WTC11 (cell line): Measurements from ENCODE around the gene GSTM4. TPM values are rescaled to one million over a fixed set of nuclear protein-coding genes. Genes with fewer than 3 reads are reported as not detected.

Experiments
- ATAC-seq: fragments of 200-7000 bp; cut with Tn5 transposase; 2 replicates; pipeline ENCODE4 v1.10.0; 2021; ENCODE audit warnings: mild to moderate bottlenecking, moderate library complexity
- CTCF ChIA-PET: fragments of 300-600 bp; sonication (Branson Sonifier 250); formaldehyde crosslinking; loops from one replicate; lab custom pipeline; 2021; ENCODE audit warnings: antibody characterized with exemption; lab: Charles Lee
- POLR2A ChIA-PET: fragments of 350-600 bp; sonication (Branson Sonifier 250); formaldehyde crosslinking; loops from one replicate; lab custom pipeline; 2021; ENCODE audit warnings: antibody characterized with exemption; lab: Charles Lee
- DNase-seq: peaks from one replicate; pipeline ENCODE4 v3.0.0; 2021; ENCODE audit warnings: low spot score
- H3K27ac Mint-ChIP-seq: 2 replicates; pipeline ENCODE4 v1.8.0; 2021; ENCODE audit warnings: mixed read lengths
- H3K27me3 Mint-ChIP-seq: 2 replicates; pipeline ENCODE4 v1.8.0; 2021; ENCODE audit warnings: low read depth, mild to moderate bottlenecking, moderate library complexity, mixed read lengths
- H3K36me3 Mint-ChIP-seq: 2 replicates; pipeline ENCODE4 v1.8.0; 2021; ENCODE audit warnings: mixed read lengths
- H3K4me1 Mint-ChIP-seq: 2 replicates; pipeline ENCODE4 v1.8.0; 2022; ENCODE audit warnings: mixed read lengths
- H3K4me3 Mint-ChIP-seq: 2 replicates; pipeline ENCODE4 v1.8.0; 2021; ENCODE audit warnings: mild to moderate bottlenecking, moderate library complexity, mixed read lengths
- H3K9me3 Mint-ChIP-seq: 2 replicates; pipeline ENCODE4 v1.8.0; 2021; ENCODE audit warnings: mixed read lengths
- ATF2 ChIP-seq: sonication (generic); formaldehyde crosslinking; IDR thresholded peaks from 2 replicates; pipeline ENCODE4 v1.8.1; 2022; ENCODE audit warnings: low read depth, missing genetic modification reagents, borderline replicate concordance
- ATF3 ChIP-seq: sonication (generic); formaldehyde crosslinking; conservative IDR thresholded peaks from 2 replicates; pipeline ENCODE4 v1.8.1; 2022; ENCODE audit warnings: mild to moderate bottlenecking, missing genetic modification reagents
- CTCF ChIP-seq: fragments of 200-600 bp; IDR thresholded peaks from 2 replicates; pipeline ENCODE4 v1.8.0; 2022; ENCODE audit warnings: antibody characterized with exemption
- ERG ChIP-seq: fragments of 250-450 bp; sonication (Bioruptor Pico); IDR thresholded peaks from 2 replicates; pipeline ENCODE4 v1.8.0; 2021; ENCODE audit warnings: mild to moderate bottlenecking
- ESRRA ChIP-seq: sonication (generic); formaldehyde crosslinking; IDR thresholded peaks from 2 replicates; pipeline ENCODE4 v1.8.1; 2022; ENCODE audit warnings: mild to moderate bottlenecking, missing genetic modification reagents, borderline replicate concordance
- FOXK1 ChIP-seq: sonication (generic); formaldehyde crosslinking; IDR thresholded peaks from 2 replicates; pipeline ENCODE4 v1.8.0; 2022; ENCODE audit warnings: mild to moderate bottlenecking, moderate library complexity, missing genetic modification reagents
- IRF1 ChIP-seq: sonication (generic); formaldehyde crosslinking; IDR thresholded peaks from 2 replicates; pipeline ENCODE4 v1.8.0; 2023; ENCODE audit warnings: missing genetic modification reagents
- IRF2 ChIP-seq: sonication (generic); formaldehyde crosslinking; IDR thresholded peaks from 2 replicates; pipeline ENCODE4 v1.8.0; 2022; ENCODE audit warnings: low read depth, missing genetic modification reagents, borderline replicate concordance
- JAZF1 ChIP-seq: fragments of 250-450 bp; sonication (Bioruptor Pico); IDR thresholded peaks from 2 replicates; pipeline ENCODE4 v1.9.0; 2021; ENCODE audit warnings: moderate library complexity, mild to moderate bottlenecking, inconsistent platforms
- NFATC4 ChIP-seq: fragments of 250-450 bp; sonication (Bioruptor Pico); IDR thresholded peaks from 2 replicates; pipeline ENCODE4 v1.9.0; 2021; ENCODE audit warnings: mild to moderate bottlenecking
- NR1H2 ChIP-seq: sonication (generic); formaldehyde crosslinking; IDR thresholded peaks from 2 replicates; pipeline ENCODE4 v1.9.0; 2021; ENCODE audit warnings: mild to moderate bottlenecking, moderate library complexity, missing genetic modification reagents
- OVOL2 ChIP-seq: fragments of 250-450 bp; sonication (Bioruptor Pico); IDR thresholded peaks from 2 replicates; pipeline ENCODE4 v1.9.0; 2021; ENCODE audit warnings: mild to moderate bottlenecking, borderline replicate concordance
- RORB ChIP-seq: fragments of 250-450 bp; sonication (Bioruptor Pico); IDR thresholded peaks from 2 replicates; pipeline ENCODE4 v1.9.0; 2021; ENCODE audit warnings: mild to moderate bottlenecking
- SOX15 ChIP-seq: fragments of 250-450 bp; sonication (Bioruptor Pico); IDR thresholded peaks from 2 replicates; pipeline ENCODE4 v1.9.0; 2021; ENCODE audit warnings: mild to moderate bottlenecking
- TCF7 ChIP-seq: sonication (generic); formaldehyde crosslinking; IDR thresholded peaks from 2 replicates; pipeline ENCODE4 v1.8.0; 2022; ENCODE audit warnings: mild to moderate bottlenecking, low read depth, missing genetic modification reagents, moderate library complexity
- TEAD4 ChIP-seq: sonication (generic); formaldehyde crosslinking; IDR thresholded peaks from 2 replicates; pipeline ENCODE4 v1.8.0; 2022; ENCODE audit warnings: mild to moderate bottlenecking, missing genetic modification reagents
- ZMAT4 ChIP-seq: fragments of 250-450 bp; sonication (Bioruptor Pico); IDR thresholded peaks from 2 replicates; pipeline ENCODE4 v1.9.0; 2021; ENCODE audit warnings: mild to moderate bottlenecking
- ZNF263 ChIP-seq: sonication (generic); formaldehyde crosslinking; IDR thresholded peaks from 2 replicates; pipeline ENCODE4 v1.8.1; 2022; ENCODE audit warnings: low read depth, mild to moderate bottlenecking, moderate library complexity, missing genetic modification reagents
- ZNF671 ChIP-seq: fragments of 250-450 bp; sonication (Bioruptor Pico); IDR thresholded peaks from 2 replicates; pipeline ENCODE4 v1.8.0; 2021; ENCODE audit warnings: mild to moderate bottlenecking
- total RNA-seq: library from RNA; stranded (reverse); gene quantifications from 3 replicates; pipeline ENCODE4 v1.2.3, GENCODE V29; 2021

Gene GSTM4
- total RNA-seq, 1 experiment from 2014 or later = 16.7 TPM

GRCh38 chr1:109622895-109623294 lies 33.0 kb upstream of the GSTM4 start:
- peak overlapping the region; percentile 27; the same call in 1 of the 2 replicates for H3K27ac Mint-ChIP-seq
- no peaks in the 10 kb centered on the region for H3K27me3 Mint-ChIP-seq
- TF ChIP-seq SOX15 (CRISPR knock-in tag) = no peak
- peaks cover 6% of the 10 kb centered on the region for H3K36me3 Mint-ChIP-seq
- POLR2A ChIA-PET = no interaction called here
- no peaks in the 10 kb centered on the region for H3K9me3 Mint-ChIP-seq
- CTCF ChIA-PET = interaction anchor here (1.4 to 4.7 kb wide), 2 partner anchors 17 to 90 kb away, joined by 3 to 31 read pairs; no protein-coding TSS in a partner anchor
- peaks cover 34% of the 10 kb centered on the region for H3K4me1 Mint-ChIP-seq
- no peak for ATAC-seq
- DNase-seq = no peak
- no peak overlapping the region for H3K4me3 Mint-ChIP-seq

- no peak for DNase-seq
- no peak overlapping the region for H3K4me3 Mint-ChIP-seq
- no peak overlapping the region; the same call in 1 of the 2 replicates for H3K27ac Mint-ChIP-seq
- ChIA-PET CTCF (interaction anchor here (0.5 to 4.7 kb wide), 4 partner anchors 16 to 91 kb away, joined by 3 to 31 read pairs (median 4); no protein-coding TSS in a partner anchor), POLR2A (no interaction called here)
- TF ChIP-seq ZMAT4 (CRISPR knock-in tag) = no peak
- no peak for TF ChIP-seq NR1H2 (CRISPR knock-in tag)
- H3K27me3 Mint-ChIP-seq = no peaks in the 10 kb centered on the region
- no peaks in the 10 kb centered on the region for H3K9me3 Mint-ChIP-seq
- H3K4me1 Mint-ChIP-seq = peaks cover 31% of the 10 kb centered on the region
- peaks cover 12% of the 10 kb centered on the region for H3K36me3 Mint-ChIP-seq
- no peak for ATAC-seq
Observed at GRCh38 chr1:109623601-109624161, 32.2 kb upstream of the GSTM4 start.

- ChIA-PET CTCF (interaction anchor here (0.5 to 4.7 kb wide), 3 partner anchors 15 to 49 kb away, joined by 3 to 31 read pairs (median 4); no protein-coding TSS in a partner anchor), POLR2A (no interaction called here)
- Mint-ChIP-seq H3K4me3 (no peak overlapping the region), H3K4me1 (peaks cover 24% of the 10 kb centered on the region), H3K27me3 (no peaks in the 10 kb centered on the region), H3K9me3 (no peaks in the 10 kb centered on the region), H3K27ac (no peak overlapping the region), H3K36me3 (peaks cover 14% of the 10 kb centered on the region)
- no peak for ATAC-seq
- TF ChIP-seq ZMAT4 (CRISPR knock-in tag) (no peak), NFATC4 (CRISPR knock-in tag) (no peak), ATF2 (CRISPR knock-in tag) (no peak), OVOL2 (CRISPR knock-in tag) (no peak), JAZF1 (CRISPR knock-in tag) (no peak)
- DNase-seq = no peak
Observed at GRCh38 chr1:109624201-109625010, 31.5 kb upstream of the GSTM4 start.

GRCh38 chr1:109625176-109625575 lies 30.7 kb upstream of the GSTM4 start:
- Mint-ChIP-seq H3K4me1 (peaks cover 23% of the 10 kb centered on the region), H3K36me3 (peaks cover 20% of the 10 kb centered on the region), H3K27me3 (no peaks in the 10 kb centered on the region), H3K9me3 (no peaks in the 10 kb centered on the region), H3K27ac (no peak overlapping the region; the same call in 1 of the 2 replicates), H3K4me3 (no peak overlapping the region)
- DNase-seq (no peak), ATAC-seq (no peak)
- ChIA-PET CTCF (interaction anchor here (0.7 to 4.7 kb wide), 4 partner anchors 8 to 152 kb away, joined by 3 to 31 read pairs (median 6); no protein-coding TSS in a partner anchor), POLR2A (interaction anchor here (1.1 kb wide), 1 partner anchor 77 kb away, joined by 3 read pairs; the partner anchor contains the start of gene GNAI3)
- TF ChIP-seq FOXK1 = no peak
- no peak for TF ChIP-seq RORB (CRISPR knock-in tag)
- TF ChIP-seq IRF1 = no peak
- TF ChIP-seq ZNF263 (CRISPR knock-in tag) = no peak
- no peak for TF ChIP-seq TCF7 (CRISPR knock-in tag)
- TF ChIP-seq CTCF = no peak
- TF ChIP-seq ZNF671 (CRISPR knock-in tag) = no peak
- no peak for TF ChIP-seq ATF3 (CRISPR knock-in tag)
- TF ChIP-seq TEAD4 (CRISPR knock-in tag) = no peak
- TF ChIP-seq ERG (CRISPR knock-in tag) = no peak
- no peak for TF ChIP-seq IRF2 (CRISPR knock-in tag)
- TF ChIP-seq ESRRA (CRISPR knock-in tag) = no peak
